Glomerular visceral epithelial cell (primary cell): Measurements from ENCODE around the gene CNKSR2.

ENCODE experiments used
- DNase-seq: peaks from one replicate; pipeline ENCODE4 v3.0.0-alpha.2; 2016; ENCODE audit errors: extremely low spot score

CNKSR2 gene

GRCh38 chrX:21666679-21667078 lies 292.5 kb downstream of the CNKSR2 start:
- DNase-seq, result peak; percentile 1

- DNase-seq, result no peak
These were observed 300.4 kb downstream of the CNKSR2 start for GRCh38 chrX:21674430-21675186.

- DNase-seq, result no peak
These were observed 301.7 kb downstream of the CNKSR2 start for GRCh38 chrX:21675931-21676330.

GRCh38 chrX:21678048-21678612 lies 303.9 kb downstream of the CNKSR2 start:
- no peak for DNase-seq

- peak; percentile 0 for DNase-seq
These were observed 309.7 kb downstream of the CNKSR2 start for GRCh38 chrX:21683941-21684340.

GRCh38 chrX:21691512-21692018 lies 317.3 kb downstream of the CNKSR2 start:
- no peak for DNase-seq

GRCh38 chrX:21698272-21698671 lies 324.1 kb downstream of the CNKSR2 start:
- DNase-seq, result no peak

- DNase-seq, result no peak
These were observed 324.9 kb downstream of the CNKSR2 start for GRCh38 chrX:21699136-21699535.

- no peak for DNase-seq
These were observed 326.1 kb downstream of the CNKSR2 start for GRCh38 chrX:21700275-21700674.

- no peak for DNase-seq
These were observed 326.7 kb downstream of the CNKSR2 start for GRCh38 chrX:21700967-21701366.

GRCh38 chrX:21702725-21703124 lies 328.5 kb downstream of the CNKSR2 start:
- no peak for DNase-seq
